SK-N-MC (cell line): ENCODE data around the gene PPP1CB.

Experiments
- EZH2 ChIP-seq: fragments of 200-600 bp; sonication (generic); IDR thresholded peaks from one replicate; pipeline ENCODE4 v1.6.1; 2017; ENCODE audit warnings: antibody characterized with exemption
- POLR2AphosphoS5 ChIP-seq: IDR thresholded peaks from 2 replicates; pipeline ENCODE4 v1.6.1; 2012; ENCODE audit warnings: mild to moderate bottlenecking, low read depth, low read length, borderline replicate concordance

DNA sequence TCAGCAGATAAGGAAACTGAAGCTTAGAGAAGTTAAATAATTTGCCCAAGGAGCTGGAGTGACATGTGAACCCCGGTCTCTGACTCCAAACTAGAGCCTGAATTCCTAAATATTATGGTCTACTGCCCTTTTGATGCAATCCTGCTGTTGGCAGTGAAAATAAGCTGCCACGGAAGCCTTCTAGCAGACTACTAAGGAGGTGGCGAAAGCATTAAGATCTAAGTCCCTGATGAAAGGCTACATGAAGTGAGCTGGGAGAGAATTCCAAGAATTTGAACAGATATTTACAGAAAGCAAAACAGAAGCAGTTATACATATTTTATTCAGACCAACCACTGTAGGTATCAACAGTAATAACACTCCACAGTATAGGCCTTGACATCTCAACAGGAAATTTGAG is 90.4 kb downstream of the PPP1CB start:
- TF ChIP-seq POLR2AphosphoS5 (no peak), EZH2 (no peak)
